CD14-positive monocyte (primary cell): ENCODE measurements around the gene MMP1. TPM values are rescaled to one million over a fixed set of nuclear protein-coding genes. Genes with fewer than 3 reads are reported as not detected.

Experiments used
- DNase-seq, 3 donors: peaks; one replicate each; pipeline ENCODE4 v3.0.0-alpha.2; 2011 to 2022
- H2AFZ ChIP-seq: 2 replicates; pipeline ENCODE4 v1.6.0; 2012; ENCODE audit warnings: mild to moderate bottlenecking, low read depth, low read length, inconsistent platforms; ENCODE audit not compliant: insufficient read depth, poor library complexity, severe bottlenecking
- H3K27ac ChIP-seq, 2 donors: 1 replicate in 1 of 2; 2 replicates in 1 of 2; pipeline ENCODE4 v1.5.1; 2012 to 2013; ENCODE audit warnings: low read length in 2 of 2, control low read depth in 1 of 2, inconsistent platforms in 1 of 2, low read depth in 1 of 2, mild to moderate bottlenecking in 1 of 2
- H3K27me3 ChIP-seq, 2 donors: one replicate each; pipeline versions ENCODE4 v1.6.0 to v1.6.1; 2011 to 2013; ENCODE audit warnings: low read length in 2 of 2; ENCODE audit not compliant: control insufficient read depth in 2 of 2, insufficient read depth in 2 of 2
- H3K36me3 ChIP-seq, 2 donors: replicated peaks in 1 of 2; 1 replicate in 1 of 2; 2 replicates in 1 of 2; pipeline versions ENCODE4 v1.5.1 to v1.6.1; 2012 to 2013; ENCODE audit warnings: low read length in 2 of 2, control low read depth in 1 of 2, inconsistent platforms in 1 of 2, mild to moderate bottlenecking in 1 of 2; ENCODE audit not compliant: insufficient read depth in 2 of 2, control insufficient read depth in 1 of 2
- H3K4me1 ChIP-seq, 2 donors: 1 replicate in 1 of 2; 2 replicates in 1 of 2; pipeline versions ENCODE4 v1.5.1 to v1.6.1; 2012 to 2013; ENCODE audit warnings: low read length in 2 of 2, control low read depth in 1 of 2, inconsistent platforms in 1 of 2, mild to moderate bottlenecking in 1 of 2, moderate library complexity in 1 of 2; ENCODE audit not compliant: insufficient read depth in 2 of 2, control insufficient read depth in 1 of 2
- H3K4me2 ChIP-seq: replicated peaks from 2 replicates; pipeline ENCODE3; 2012; ENCODE audit warnings: low read length, moderate library complexity, mild to moderate bottlenecking; ENCODE audit not compliant: poor library complexity, severe bottlenecking; ENCODE audit errors: extremely low read depth
- H3K4me3 ChIP-seq, 3 experiments: fragments of 200-600 bp in 1 of 3; sonication (generic) in 1 of 3; replicated peaks in 1 of 3; 1 replicate in 2 of 3; 2 replicates in 1 of 3; pipeline ENCODE4 v1.5.1; 2011 to 2013; ENCODE audit warnings: low read length in 3 of 3, mild to moderate bottlenecking in 3 of 3, control low read depth in 2 of 3, low read depth in 2 of 3, inconsistent platforms in 1 of 3, moderate library complexity in 1 of 3
- H3K79me2 ChIP-seq: 2 replicates; pipeline ENCODE4 v1.6.0; 2012; ENCODE audit warnings: mild to moderate bottlenecking, control low read depth, inconsistent platforms, low read length, moderate library complexity; ENCODE audit not compliant: insufficient read depth
- H3K9ac ChIP-seq: 2 replicates; pipeline ENCODE4 v1.6.0; 2017; ENCODE audit warnings: low read length, mild to moderate bottlenecking; ENCODE audit not compliant: insufficient read depth, poor library complexity, severe bottlenecking
- H3K9me3 ChIP-seq, 2 donors: replicated peaks in 1 of 2; 1 replicate in 1 of 2; 2 replicates in 1 of 2; pipeline versions ENCODE4 v1.5.1 to v1.6.1; 2012 to 2013; ENCODE audit warnings: low read length in 2 of 2, control low read depth in 1 of 2; ENCODE audit not compliant: control insufficient read depth in 1 of 2, insufficient read depth in 1 of 2
- H4K20me1 ChIP-seq: 2 replicates; pipeline ENCODE4 v1.6.0; 2012; ENCODE audit warnings: mild to moderate bottlenecking, low read length, control low read depth, moderate library complexity; ENCODE audit not compliant: insufficient read depth
- H3K27ac Mint-ChIP-seq, 7 donors: one replicate each; pipeline ENCODE4 v1.8.0; 2020; ENCODE audit warnings: mild to moderate bottlenecking in 7 of 7, mixed read lengths in 7 of 7, moderate library complexity in 6 of 7, inconsistent platforms in 2 of 7
- H3K27me3 Mint-ChIP-seq, 3 donors: one replicate each; pipeline ENCODE4 v1.8.0; 2021 to 2022; ENCODE audit warnings: low read depth in 3 of 3, mild to moderate bottlenecking in 3 of 3, mixed read lengths in 3 of 3, moderate library complexity in 3 of 3, inconsistent platforms in 1 of 3
- H3K36me3 Mint-ChIP-seq, 2 donors: one replicate each; pipeline ENCODE4 v1.8.0; 2020; ENCODE audit warnings: mixed read lengths in 2 of 2, inconsistent platforms in 1 of 2, mild to moderate bottlenecking in 1 of 2
- H3K4me1 Mint-ChIP-seq: one replicate; pipeline ENCODE4 v1.8.0; 2020; ENCODE audit warnings: mild to moderate bottlenecking, mixed read lengths
- H3K4me3 Mint-ChIP-seq, 2 donors: one replicate each; pipeline ENCODE4 v1.8.0; 2020; ENCODE audit warnings: mild to moderate bottlenecking in 2 of 2, mixed read lengths in 2 of 2, moderate library complexity in 1 of 2
- H3K9me3 Mint-ChIP-seq, 7 donors: one replicate each; pipeline ENCODE4 v1.8.0; 2020 to 2022; ENCODE audit warnings: mixed read lengths in 7 of 7, mild to moderate bottlenecking in 6 of 7, moderate library complexity in 6 of 7, inconsistent platforms in 2 of 7
- WGBS: methylation state at CpG from one replicate; pipeline ENCODE4 v1.1.5; 2013; ENCODE audit warnings: missing lambda C conversion rate; ENCODE audit not compliant: insufficient coverage; 5-methylcytosine and 5-hydroxymethylcytosine counted together
- intact Hi-C, 2 donors: fragments of 100-400 bp; cut with micrococcal nuclease; formaldehyde crosslinking; loops; one replicate each; pipeline versions ENCODE4 v1.15.0 to v1.15.1; 2023
- polyA plus RNA-seq, 3 donors: library from polyadenylated mRNA; depleted of rRNA in 1 of 3; unstranded in 2 of 3; stranded (reverse) in 1 of 3; fragments of 300-500 nt in 2 of 3; fragments of >200 nt in 1 of 3; fragmentation: Illumina TruSeq in 2 of 3; gene quantifications; 1 replicate in 2 of 3; 2 replicates in 1 of 3; pipeline ENCODE4 v1.2.3, GENCODE V29; 2012 to 2021
- TF ChIP-seq, protein P1 (sequence below): fragments of 200-600 bp; IDR thresholded peaks from one replicate; pipeline ENCODE4 v1.8.0; 2022; ENCODE audit warnings: antibody characterized with exemption, mild to moderate bottlenecking

MMP1 gene
- polyA plus RNA-seq, 3 donors, result not detected

DNA sequence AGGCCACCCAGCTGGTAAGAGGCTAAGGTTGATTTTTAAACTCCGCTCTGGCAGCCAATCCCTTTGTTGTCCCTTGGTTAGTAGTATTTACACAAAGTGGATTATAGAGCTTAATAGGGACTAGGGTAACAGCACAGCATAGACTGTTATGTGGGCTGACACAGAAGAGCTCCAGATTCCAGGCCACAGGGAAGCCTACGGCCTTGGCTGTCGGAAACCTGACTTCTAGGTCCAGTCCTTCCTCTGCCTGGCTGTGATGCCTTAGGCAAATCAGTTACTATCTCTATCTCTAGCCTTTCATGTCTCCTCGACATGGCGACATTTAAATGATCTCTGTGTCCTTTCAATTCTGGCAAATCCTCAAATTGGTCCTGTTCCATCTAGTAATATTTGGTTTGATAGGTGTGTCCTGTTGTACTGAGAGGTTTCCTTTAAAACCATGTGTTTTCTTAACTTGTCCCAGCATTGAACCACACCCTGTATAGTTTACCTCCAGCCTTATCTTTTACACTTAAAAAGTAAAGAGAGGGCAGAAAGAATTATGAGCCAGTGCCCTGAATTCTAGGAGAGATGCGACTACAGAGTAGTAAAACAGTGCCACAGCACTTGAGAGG is 4.2 kb downstream of the MMP1 start:
- Mint-ChIP-seq H3K27me3 (peaks cover 2 to 8% (median 2%) of the 10 kb centered on the region in 3 donors), H3K36me3 (no peaks in the 10 kb centered on the region), H3K9me3 (no peaks in the 10 kb centered on the region), H3K27ac (no peak overlapping the region), H3K4me3 (no peak overlapping the region), H3K4me1 (no peaks in the 10 kb centered on the region)
- H4K20me1 ChIP-seq, result no peaks in the 10 kb centered on the region
- TF ChIP-seq, protein P1, sequence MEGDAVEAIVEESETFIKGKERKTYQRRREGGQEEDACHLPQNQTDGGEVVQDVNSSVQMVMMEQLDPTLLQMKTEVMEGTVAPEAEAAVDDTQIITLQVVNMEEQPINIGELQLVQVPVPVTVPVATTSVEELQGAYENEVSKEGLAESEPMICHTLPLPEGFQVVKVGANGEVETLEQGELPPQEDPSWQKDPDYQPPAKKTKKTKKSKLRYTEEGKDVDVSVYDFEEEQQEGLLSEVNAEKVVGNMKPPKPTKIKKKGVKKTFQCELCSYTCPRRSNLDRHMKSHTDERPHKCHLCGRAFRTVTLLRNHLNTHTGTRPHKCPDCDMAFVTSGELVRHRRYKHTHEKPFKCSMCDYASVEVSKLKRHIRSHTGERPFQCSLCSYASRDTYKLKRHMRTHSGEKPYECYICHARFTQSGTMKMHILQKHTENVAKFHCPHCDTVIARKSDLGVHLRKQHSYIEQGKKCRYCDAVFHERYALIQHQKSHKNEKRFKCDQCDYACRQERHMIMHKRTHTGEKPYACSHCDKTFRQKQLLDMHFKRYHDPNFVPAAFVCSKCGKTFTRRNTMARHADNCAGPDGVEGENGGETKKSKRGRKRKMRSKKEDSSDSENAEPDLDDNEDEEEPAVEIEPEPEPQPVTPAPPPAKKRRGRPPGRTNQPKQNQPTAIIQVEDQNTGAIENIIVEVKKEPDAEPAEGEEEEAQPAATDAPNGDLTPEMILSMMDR, result no peak
- no peaks in the 10 kb centered on the region for H3K9me3 ChIP-seq
- H3K4me2 ChIP-seq, result no peak overlapping the region
- no peak overlapping the region for H3K9ac ChIP-seq
- WGBS, result 97% methylated on average over 4 of the region's 6 CpGs
- no peak overlapping the region for H3K4me3 ChIP-seq
- H3K4me1 ChIP-seq, result no peaks in the 10 kb centered on the region
- H3K79me2 ChIP-seq, result no peaks in the 10 kb centered on the region
- DNase-seq, result no peak
- no peak overlapping the region for H3K27ac ChIP-seq
- no peak overlapping the region for H2AFZ ChIP-seq
- H3K36me3 ChIP-seq, result no peaks in the 10 kb centered on the region
- intact Hi-C loops, result no loop called here
- peaks cover 0 to 3% of the 10 kb centered on the region in 2 donors for H3K27me3 ChIP-seq

DNA sequence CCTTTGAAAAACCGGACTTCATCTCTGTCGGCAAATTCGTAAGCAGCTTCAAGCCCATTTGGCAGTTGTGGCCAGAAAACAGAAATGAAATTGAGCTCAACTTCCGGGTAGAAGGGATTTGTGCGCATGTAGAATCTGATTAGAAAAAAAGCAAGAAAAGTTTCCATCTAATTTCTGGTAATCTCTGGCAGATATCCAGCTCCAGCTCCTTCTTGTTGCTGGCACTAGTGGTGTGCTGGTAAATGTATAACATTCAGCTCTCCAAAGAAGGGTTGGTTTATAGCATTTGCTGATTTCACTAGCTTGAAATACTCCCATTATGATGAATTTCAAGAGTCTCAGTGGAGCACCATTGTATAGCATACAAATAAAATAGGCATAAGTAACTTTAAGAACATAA is 5.4 kb downstream of the MMP1 start:
- Histone ChIP-seq H2AFZ (no peak overlapping the region), H3K79me2 (no peaks in the 10 kb centered on the region), H4K20me1 (no peaks in the 10 kb centered on the region), H3K4me1 (no peaks in the 10 kb centered on the region), H3K27me3 (peaks cover 2 to 3% of the 10 kb centered on the region in 2 donors), H3K4me3 (no peak overlapping the region), H3K4me2 (no peak overlapping the region), H3K27ac (no peak overlapping the region), H3K36me3 (no peaks in the 10 kb centered on the region), H3K9ac (no peak overlapping the region), H3K9me3 (no peaks in the 10 kb centered on the region)
- Mint-ChIP-seq H3K36me3 (no peaks in the 10 kb centered on the region), H3K27ac (no peak overlapping the region), H3K27me3 (peaks cover 0 to 10% (median 4%) of the 10 kb centered on the region in 3 donors), H3K9me3 (no peaks in the 10 kb centered on the region), H3K4me1 (no peaks in the 10 kb centered on the region), H3K4me3 (no peak overlapping the region)
- no peak for DNase-seq
- TF ChIP-seq, protein P1, result no peak
- 80% methylated on average over 5 of the region's 5 CpGs for WGBS
- intact Hi-C loops, result no loop called here
